Liver (tissue), 9 donors: ENCODE data around the gene NOX4. TPM values are rescaled to one million over a fixed set of nuclear protein-coding genes. Genes with fewer than 3 reads are reported as not detected.

Source experiments
- DNase-seq: peaks from one replicate; pipeline ENCODE4 v3.0.0-alpha.2; 2017; ENCODE audit warnings: low spot score
- H3K27ac ChIP-seq, 2 donors: one replicate each; pipeline ENCODE4 v1.7.0; 2013; ENCODE audit warnings: inconsistent platforms in 2 of 2, low read length in 2 of 2, control low read depth in 1 of 2, low read depth in 1 of 2, mild to moderate bottlenecking in 1 of 2
- H3K27me3 ChIP-seq, 4 donors: one replicate each; pipeline versions ENCODE4 v1.6.1 to v1.7.0; 2013; ENCODE audit warnings: low read length in 3 of 4, inconsistent platforms in 1 of 4, mild to moderate bottlenecking in 1 of 4, moderate library complexity in 1 of 4; ENCODE audit not compliant: control insufficient read depth in 4 of 4, insufficient read depth in 4 of 4
- H3K36me3 ChIP-seq, 4 donors: one replicate each; pipeline versions ENCODE4 v1.6.1 to v1.7.0; 2013; ENCODE audit warnings: low read length in 3 of 4, mild to moderate bottlenecking in 3 of 4, low read depth in 1 of 4, moderate library complexity in 1 of 4; ENCODE audit not compliant: control insufficient read depth in 4 of 4, insufficient read depth in 3 of 4
- H3K4me1 ChIP-seq, 4 donors: one replicate each; pipeline versions ENCODE4 v1.6.1 to v1.7.0; 2013; ENCODE audit warnings: low read length in 3 of 4, mild to moderate bottlenecking in 3 of 4, moderate library complexity in 1 of 4; ENCODE audit not compliant: control insufficient read depth in 4 of 4, insufficient read depth in 4 of 4
- H3K4me3 ChIP-seq, 3 donors: one replicate each; pipeline versions ENCODE4 v1.6.1 to v1.7.0; 2013; ENCODE audit warnings: low read length in 3 of 3, control low read depth in 1 of 3, low read depth in 1 of 3, mild to moderate bottlenecking in 1 of 3
- H3K9ac ChIP-seq, 2 donors: one replicate each; pipeline ENCODE4 v1.7.0; 2013; ENCODE audit warnings: low read length in 2 of 2, mild to moderate bottlenecking in 2 of 2, moderate library complexity in 2 of 2, control low read depth in 1 of 2, low read depth in 1 of 2
- H3K9me3 ChIP-seq, 4 donors: one replicate each; pipeline versions ENCODE4 v1.6.1 to v1.7.0; 2013; ENCODE audit warnings: low read length in 3 of 4; ENCODE audit not compliant: control insufficient read depth in 4 of 4
- ATF3 ChIP-seq: IDR thresholded peaks from 2 replicates; pipeline ENCODE4 v1.6.1; 2016; ENCODE audit warnings: antibody characterized with exemption
- CTCF ChIP-seq: fragments of 150-350 bp; IDR thresholded peaks from 2 replicates; pipeline ENCODE4 v1.5.1; 2017; ENCODE audit warnings: improper control_type of control experiment, low read depth, low read length; ENCODE audit not compliant: missing input control
- EGR1 ChIP-seq, 2 donors: IDR thresholded peaks; 2 replicates each; pipeline ENCODE4 v1.6.1; 2016 to 2018; ENCODE audit warnings: antibody characterized with exemption in 2 of 2, low read depth in 2 of 2
- FOXA1 ChIP-seq: IDR thresholded peaks from 2 replicates; pipeline ENCODE4 v1.6.1; 2016; ENCODE audit warnings: antibody characterized with exemption
- FOXA2 ChIP-seq: IDR thresholded peaks from 2 replicates; pipeline ENCODE4 v1.6.1; 2016; ENCODE audit warnings: antibody characterized with exemption
- GABPA ChIP-seq, 2 donors: IDR thresholded peaks in 1 of 2; conservative IDR thresholded peaks in 1 of 2; 2 replicates each; pipeline ENCODE4 v1.6.1; 2016; ENCODE audit warnings: antibody characterized with exemption in 2 of 2, mild to moderate bottlenecking in 1 of 2, moderate library complexity in 1 of 2
- HNF4A ChIP-seq, 2 donors: conservative IDR thresholded peaks; 2 replicates each; pipeline ENCODE4 v1.6.1; 2016; ENCODE audit warnings: antibody characterized with exemption in 2 of 2, mild to moderate bottlenecking in 2 of 2
- HNF4G ChIP-seq: IDR thresholded peaks from 2 replicates; pipeline ENCODE4 v1.6.1; 2016; ENCODE audit warnings: antibody characterized with exemption
- JUND ChIP-seq, 2 donors: IDR thresholded peaks; 2 replicates each; pipeline ENCODE4 v1.6.1; 2016; ENCODE audit warnings: antibody characterized with exemption in 2 of 2
- MAX ChIP-seq: IDR thresholded peaks from 2 replicates; pipeline ENCODE4 v1.6.1; 2016; ENCODE audit warnings: antibody characterized with exemption
- NR2F2 ChIP-seq: IDR thresholded peaks from 2 replicates; pipeline ENCODE4 v1.6.1; 2016; ENCODE audit warnings: antibody characterized with exemption
- RAD21 ChIP-seq, 2 donors: IDR thresholded peaks; 2 replicates each; pipeline ENCODE4 v1.6.1; 2016; ENCODE audit warnings: antibody characterized with exemption in 2 of 2, mild to moderate bottlenecking in 2 of 2
- REST ChIP-seq: IDR thresholded peaks from 2 replicates; pipeline ENCODE4 v1.6.1; 2016; ENCODE audit warnings: antibody characterized with exemption, mild to moderate bottlenecking
- RXRA ChIP-seq, 2 donors: IDR thresholded peaks; 2 replicates each; pipeline ENCODE4 v1.6.1; 2017 to 2018; ENCODE audit warnings: antibody characterized with exemption in 2 of 2, mild to moderate bottlenecking in 1 of 2
- SP1 ChIP-seq: IDR thresholded peaks from 2 replicates; pipeline ENCODE4 v1.6.1; 2018; ENCODE audit warnings: antibody characterized with exemption, mild to moderate bottlenecking
- TAF1 ChIP-seq: conservative IDR thresholded peaks from 2 replicates; pipeline ENCODE4 v1.6.1; 2016; ENCODE audit warnings: antibody characterized with exemption, mild to moderate bottlenecking
- YY1 ChIP-seq: IDR thresholded peaks from 2 replicates; pipeline ENCODE4 v1.6.1; 2016; ENCODE audit warnings: antibody characterized with exemption, mild to moderate bottlenecking
- ZBTB33 ChIP-seq: IDR thresholded peaks from 2 replicates; pipeline ENCODE4 v1.6.1; 2016; ENCODE audit warnings: antibody characterized with exemption
- WGBS: extraction: QIAGEN DNeasy Blood & Tissue Kit; methylation state at CpG from one replicate; pipeline ENCODE4 v1.1.7; 2013; 5-methylcytosine and 5-hydroxymethylcytosine counted together
- polyA plus RNA-seq, 2 donors: library from polyadenylated mRNA; stranded (reverse) in 1 of 2; unstranded in 1 of 2; fragments of 200-250 nt in 1 of 2; fragments of >200 nt in 1 of 2; fragmentation: Nextera tagmentation in 1 of 2; extraction: Ambion mirVana in 1 of 2; gene quantifications; one replicate each; pipeline versions ENCODE4 v1.2.1 to v1.2.3, GENCODE V29; 2013 to 2015
- total RNA-seq, 2 donors: library from RNA; depleted of rRNA; stranded (reverse); fragments of >200 nt; gene quantifications; one replicate each; pipeline ENCODE4 v1.2.3, GENCODE V29; 2014
- donor health status: healthy.
- donor health status: healthy.
- donor health status: healthy.
- donor health status: healthy.
- donor health status: healthy.

NOX4 gene
- total and polyA plus RNA-seq, 4 donors: 0.07 to 0.29 (median 0.19) TPM; not detected in 1

GRCh38 chr11:89442801-89443200 lies 48.4 kb downstream of the NOX4 start:
- DNase-seq: no peak
- TF ChIP-seq ATF3: no peak
- TF ChIP-seq RAD21 (IDR thresholded peaks at IDR 0.05): no peak
- TF ChIP-seq FOXA1: no peak
- TF ChIP-seq MAX: no peak
- TF ChIP-seq YY1: no peak
- TF ChIP-seq JUND (IDR thresholded peaks at IDR 0.05): no peak
- TF ChIP-seq NR2F2: no peak
- no peak for TF ChIP-seq EGR1 (IDR thresholded peaks at IDR 0.05; ENCODE audit: low read depth in 2 of 2)
- no peak for TF ChIP-seq ZBTB33
- TF ChIP-seq GABPA (IDR thresholded peaks at IDR 0.05 in 1 of 2, conservative IDR thresholded peaks at IDR 0.05 in 1 of 2): no peak
- no peak for TF ChIP-seq HNF4A (conservative IDR thresholded peaks at IDR 0.05)
- no peak for TF ChIP-seq REST
- no peak for TF ChIP-seq RXRA (IDR thresholded peaks at IDR 0.05)
- no peak for TF ChIP-seq HNF4G
- no peak for TF ChIP-seq SP1
- H3K36me3 ChIP-seq: no peaks in the 10 kb centered on the region
- whole genome bisulfite sequencing: 89% methylated on average over 2 of the region's 2 CpGs
- no peaks in the 10 kb centered on the region for H3K27me3 ChIP-seq
- H3K4me3 ChIP-seq: no peak overlapping the region
- H3K9me3 ChIP-seq: peaks cover 0 to 3% (median 0%) of the 10 kb centered on the region in 4 donors
- no peaks in the 10 kb centered on the region for H3K4me1 ChIP-seq
- H3K27ac ChIP-seq: no peak overlapping the region
- no peak overlapping the region for H3K9ac ChIP-seq

- 80% methylated on average over 1 of the region's 1 CpG for WGBS
- Histone ChIP-seq H3K36me3 (no peaks in the 10 kb centered on the region), H3K4me1 (no peaks in the 10 kb centered on the region), H3K27me3 (no peaks in the 10 kb centered on the region), H3K27ac (no peak overlapping the region), H3K4me3 (no peak overlapping the region), H3K9me3 (peaks cover 0 to 2% (median 0%) of the 10 kb centered on the region in 4 donors), H3K9ac (no peak overlapping the region)
- TF ChIP-seq EGR1 (IDR thresholded peaks at IDR 0.05; ENCODE audit: low read depth in 2 of 2) (no peak), SP1 (no peak), HNF4G (no peak), CTCF (no peak), RAD21 (IDR thresholded peaks at IDR 0.05) (no peak), TAF1 (no peak), ATF3 (no peak), YY1 (no peak), REST (no peak), FOXA2 (no peak), FOXA1 (no peak)
- DNase-seq: no peak
Measured at GRCh38 chr11:89441606-89442005, 49.6 kb downstream of the NOX4 start.
